ENCODE measurements around the gene GNL1.

The GNL1 gene

DNA sequence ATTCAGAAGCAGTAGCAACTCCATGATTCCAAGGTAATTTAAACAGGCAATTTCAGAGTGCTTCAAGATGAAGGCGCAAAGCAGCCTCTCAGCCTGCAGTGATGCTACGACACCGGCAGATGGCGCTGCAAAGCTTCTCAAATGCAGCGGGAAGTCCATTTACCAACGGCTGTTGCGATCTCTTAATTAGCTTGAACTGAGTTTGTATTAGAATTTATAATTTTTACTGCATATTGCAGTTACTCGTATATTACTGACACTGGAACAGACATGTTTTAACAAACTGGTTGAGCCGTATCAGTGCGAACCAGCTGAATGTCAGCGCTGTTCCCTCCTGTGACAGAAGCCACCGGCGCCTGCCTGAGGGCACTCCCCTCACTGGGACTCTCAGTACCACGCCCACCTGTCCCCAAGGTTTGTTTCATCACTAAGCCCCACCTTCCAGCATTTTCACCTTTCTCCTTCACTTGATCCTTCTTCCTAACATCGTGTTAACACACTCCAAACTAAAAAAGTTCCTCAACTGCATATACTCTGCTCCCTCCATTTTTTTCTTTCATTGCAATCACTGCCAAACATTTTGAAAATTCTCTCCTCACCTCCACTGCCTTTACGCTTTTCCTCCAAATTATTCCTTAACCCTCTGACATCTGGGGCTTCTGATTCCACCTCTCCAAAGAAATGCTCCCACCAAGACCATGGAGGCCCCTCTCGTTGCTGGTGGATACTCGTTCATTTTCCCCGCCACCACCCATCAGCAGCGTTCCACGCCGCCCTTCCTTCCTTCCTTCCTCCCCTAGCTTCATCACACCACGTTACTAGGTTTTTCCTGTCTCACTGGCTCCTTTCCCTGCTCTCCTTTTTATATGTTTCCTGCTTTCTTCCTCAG, 14.5 kb downstream of the GNL1 start:
- no peak for TF ChIP-seq SPI1 (IDR thresholded peaks at IDR 0.05; ENCODE audit: borderline replicate concordance, low read depth)
- peak; percentile 99 for TF ChIP-seq CTCF (IDR thresholded peaks at IDR 0.05; ENCODE audit: insufficient read depth, low read length)
- TF ChIP-seq REST (IDR thresholded peaks at IDR 0.05; ENCODE audit: insufficient replicate concordance, low read depth), result no peak
- TF ChIP-seq POLR2AphosphoS5 (IDR thresholded peaks at IDR 0.05; ENCODE audit: low read depth), result no peak
- Histone ChIP-seq H3K4me3 (replicated peaks; ENCODE audit: insufficient read depth, low read length) (no peak overlapping the region; the same call in 1 of the 2 replicates), H3K27ac (replicated peaks) (no peak overlapping the region), H3K27me3 (ENCODE audit: insufficient read depth, poor library complexity, severe bottlenecking) (no peaks in the 10 kb centered on the region)
- peak; percentile 74 to 76 for DNase-seq (ENCODE audit: low read depth in 1 of 2, low spot score in 1 of 2)

DNA sequence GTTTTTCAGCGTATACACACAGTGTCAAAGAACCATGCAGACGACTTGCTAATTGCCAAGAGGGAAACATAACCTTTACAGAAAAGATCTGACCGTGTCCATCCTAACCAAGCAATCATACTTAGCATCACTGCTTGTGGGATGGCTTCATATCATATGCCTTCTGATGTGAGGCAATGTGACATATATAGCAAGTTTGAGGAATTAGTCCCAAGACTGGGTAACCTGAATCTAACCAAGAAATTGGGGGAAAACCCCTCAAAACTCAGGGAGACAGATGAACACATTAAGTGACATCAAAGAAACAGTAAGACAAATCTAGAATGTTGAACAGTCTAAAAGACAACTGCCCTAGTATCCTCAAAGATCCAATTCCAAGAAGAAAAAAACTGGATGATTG, 18.4 kb downstream of the GNL1 start:
- no peak overlapping the region for H3K4me3 ChIP-seq (replicated peaks; ENCODE audit: insufficient read depth, low read length)
- no peak overlapping the region for H3K27ac ChIP-seq (replicated peaks)
- TF ChIP-seq POLR2AphosphoS5 (IDR thresholded peaks at IDR 0.05; ENCODE audit: low read depth) (no peak), SPI1 (IDR thresholded peaks at IDR 0.05; ENCODE audit: borderline replicate concordance, low read depth) (no peak), GABPA (IDR thresholded peaks at IDR 0.05; ENCODE audit: low read depth) (no peak), REST (IDR thresholded peaks at IDR 0.05; ENCODE audit: insufficient replicate concordance, low read depth) (no peak), CTCF (IDR thresholded peaks at IDR 0.05; ENCODE audit: insufficient read depth, low read length) (no peak)
- no peak for DNase-seq (ENCODE audit: low read depth in 1 of 2, low spot score in 1 of 2)
- H3K27me3 ChIP-seq (ENCODE audit: insufficient read depth, poor library complexity, severe bottlenecking), result no peaks in the 10 kb centered on the region

GRCh38 chr6:30533460-30534294, 22.6 kb downstream of the GNL1 start:
- H3K27ac ChIP-seq (replicated peaks), result no peak overlapping the region
- H3K27me3 ChIP-seq (ENCODE audit: insufficient read depth, poor library complexity, severe bottlenecking), result no peaks in the 10 kb centered on the region
- TF ChIP-seq GABPA (IDR thresholded peaks at IDR 0.05; ENCODE audit: low read depth) (no peak), REST (IDR thresholded peaks at IDR 0.05; ENCODE audit: insufficient replicate concordance, low read depth) (no peak), SPI1 (IDR thresholded peaks at IDR 0.05; ENCODE audit: borderline replicate concordance, low read depth) (no peak), CTCF (IDR thresholded peaks at IDR 0.05; ENCODE audit: insufficient read depth, low read length) (no peak), POLR2AphosphoS5 (IDR thresholded peaks at IDR 0.05; ENCODE audit: low read depth) (no peak)
- DNase-seq (ENCODE audit: low read depth in 1 of 2, low spot score in 1 of 2), result no peak
- H3K4me3 ChIP-seq (replicated peaks; ENCODE audit: insufficient read depth, low read length), result no peak overlapping the region
